Mesenchymal stem cell (in vitro differentiated cells and primary cell): Measurements from ENCODE around the gene TMEM47.

ENCODE experiments used
- DNase-seq: peaks from one replicate; pipeline ENCODE4 v3.0.0-alpha.2; 2013
- H2AFZ ChIP-seq: one replicate; pipeline ENCODE4 v1.6.1; 2013; ENCODE audit warnings: low read depth, mild to moderate bottlenecking, control low read depth, inconsistent platforms, low read length, moderate library complexity
- H2AK5ac ChIP-seq: 2 replicates; pipeline ENCODE4 v1.6.1; 2013; ENCODE audit warnings: low read length, moderate library complexity, mild to moderate bottlenecking, inconsistent platforms; ENCODE audit not compliant: severe bottlenecking
- H2BK120ac ChIP-seq: one replicate; pipeline ENCODE4 v1.6.1; 2013; ENCODE audit warnings: low read depth, mild to moderate bottlenecking, inconsistent platforms, low read length, moderate library complexity
- H2BK12ac ChIP-seq, 2 experiments: one replicate each; pipeline ENCODE4 v1.6.1; 2013; ENCODE audit warnings: inconsistent platforms in 2 of 2, low read length in 2 of 2, mild to moderate bottlenecking in 2 of 2, moderate library complexity in 2 of 2, control low read depth in 1 of 2
- H2BK15ac ChIP-seq: one replicate; pipeline ENCODE4 v1.6.1; 2013; ENCODE audit warnings: mild to moderate bottlenecking, low read depth, inconsistent platforms; ENCODE audit not compliant: poor library complexity, severe bottlenecking
- H2BK5ac ChIP-seq: 2 replicates; pipeline ENCODE4 v1.6.1; 2013; ENCODE audit warnings: low read depth, mild to moderate bottlenecking, low read length, control low read depth, inconsistent platforms; ENCODE audit not compliant: poor library complexity, severe bottlenecking
- H3K14ac ChIP-seq, 2 experiments: one replicate each; pipeline ENCODE4 v1.6.1; 2013; ENCODE audit warnings: inconsistent platforms in 2 of 2, low read length in 2 of 2, control low read depth in 1 of 2, mild to moderate bottlenecking in 1 of 2, moderate library complexity in 1 of 2
- H3K18ac ChIP-seq, 2 experiments: one replicate each; pipeline ENCODE4 v1.6.1; 2013; ENCODE audit warnings: inconsistent platforms in 2 of 2, low read length in 2 of 2, control low read depth in 1 of 2, low read depth in 1 of 2, mild to moderate bottlenecking in 1 of 2
- H3K23ac ChIP-seq, 2 experiments: one replicate each; pipeline ENCODE4 v1.6.1; 2013; ENCODE audit warnings: inconsistent platforms in 2 of 2, low read length in 2 of 2, mild to moderate bottlenecking in 2 of 2, moderate library complexity in 2 of 2, control low read depth in 1 of 2
- H3K27ac ChIP-seq: 2 replicates; pipeline ENCODE4 v1.5.1; 2013; ENCODE audit warnings: mild to moderate bottlenecking, moderate library complexity, low read length, control low read depth, inconsistent platforms; ENCODE audit not compliant: poor library complexity, severe bottlenecking
- H3K27me3 ChIP-seq, 2 experiments: 2 replicates each; pipeline versions ENCODE4 v1.6.1 to v1.7.0; 2013; ENCODE audit warnings: low read length in 2 of 2, mild to moderate bottlenecking in 2 of 2, moderate library complexity in 2 of 2, control low read depth in 1 of 2, inconsistent platforms in 1 of 2; ENCODE audit not compliant: control insufficient read depth in 1 of 2, insufficient read depth in 1 of 2
- H3K36me3 ChIP-seq, 2 experiments: 2 replicates each; pipeline versions ENCODE4 v1.6.1 to v1.7.0; 2013; ENCODE audit warnings: low read length in 2 of 2, control low read depth in 1 of 2, inconsistent platforms in 1 of 2, low read depth in 1 of 2, mild to moderate bottlenecking in 1 of 2; ENCODE audit not compliant: insufficient read depth in 2 of 2, control insufficient read depth in 1 of 2
- H3K4ac ChIP-seq, 2 experiments: one replicate each; pipeline ENCODE4 v1.6.1; 2013; ENCODE audit warnings: inconsistent platforms in 2 of 2, low read length in 2 of 2, mild to moderate bottlenecking in 2 of 2, moderate library complexity in 2 of 2, control low read depth in 1 of 2, low read depth in 1 of 2
- H3K4me1 ChIP-seq: 2 replicates; pipeline ENCODE4 v1.6.1; 2013; ENCODE audit warnings: low read depth, low read length, control low read depth; ENCODE audit not compliant: control insufficient read depth, insufficient read depth
- H3K4me2 ChIP-seq: 2 replicates; pipeline ENCODE4 v1.6.1; 2013; ENCODE audit warnings: low read length, mild to moderate bottlenecking, inconsistent platforms; ENCODE audit not compliant: poor library complexity, severe bottlenecking
- H3K4me3 ChIP-seq, 2 experiments: 2 replicates each; pipeline versions ENCODE4 v1.5.1 to v1.7.0; 2013; ENCODE audit warnings: low read length in 2 of 2, mild to moderate bottlenecking in 2 of 2, control low read depth in 1 of 2, low read depth in 1 of 2; ENCODE audit not compliant: insufficient read depth in 1 of 2
- H3K79me1 ChIP-seq: replicated peaks from 2 replicates; pipeline ENCODE4 v1.6.1; 2013; ENCODE audit warnings: mild to moderate bottlenecking, control low read depth, low read length, inconsistent platforms; ENCODE audit not compliant: poor library complexity, severe bottlenecking
- H3K9ac ChIP-seq: 2 replicates; pipeline ENCODE4 v1.7.0; 2013; ENCODE audit warnings: mild to moderate bottlenecking, low read length, moderate library complexity
- H3K9me3 ChIP-seq: 2 replicates; pipeline ENCODE4 v1.7.0; 2013; ENCODE audit warnings: mild to moderate bottlenecking, low read length; ENCODE audit not compliant: control insufficient read depth
- H4K8ac ChIP-seq: one replicate; pipeline ENCODE4 v1.6.1; 2013; ENCODE audit warnings: inconsistent platforms, mild to moderate bottlenecking, low read length, moderate library complexity
- H4K91ac ChIP-seq: one replicate; pipeline ENCODE4 v1.6.1; 2013; ENCODE audit warnings: mild to moderate bottlenecking, low read length, inconsistent platforms
- WGBS: methylation state at CpG from one replicate; pipeline ENCODE4 v1.1.7; 2013; ENCODE audit warnings: mixed read lengths; 5-methylcytosine and 5-hydroxymethylcytosine counted together

The TMEM47 gene

DNA sequence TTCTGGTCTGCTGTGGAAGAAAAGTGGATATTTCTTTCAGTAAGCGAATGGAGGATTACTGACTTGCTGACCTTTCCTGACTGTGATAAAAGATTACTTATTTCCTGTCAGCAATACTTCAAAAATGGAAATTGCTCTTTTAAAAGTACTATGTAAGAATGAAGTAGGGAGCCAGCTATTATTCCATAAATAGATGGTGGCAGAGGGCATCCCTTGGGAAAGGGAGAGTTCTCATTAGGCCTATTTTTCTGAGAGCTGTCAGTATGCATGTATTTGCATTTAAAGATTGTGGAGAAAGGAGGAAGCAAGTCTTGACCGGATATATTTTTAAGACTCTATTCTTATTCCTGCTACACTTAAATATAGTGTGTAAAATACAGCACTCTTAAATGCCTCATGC is 37.2 kb downstream of the TMEM47 start:
- no peak overlapping the region for H2BK120ac ChIP-seq
- H3K9ac ChIP-seq: no peak overlapping the region
- peaks cover 4% of the 10 kb centered on the region for H3K9me3 ChIP-seq
- H3K4ac ChIP-seq: no peak overlapping the region
- no peaks in the 10 kb centered on the region for H3K36me3 ChIP-seq
- no peaks in the 10 kb centered on the region for H3K79me1 ChIP-seq
- H3K4me2 ChIP-seq: no peak overlapping the region
- H3K27me3 ChIP-seq: no peaks in the 10 kb centered on the region
- no peak overlapping the region for H3K23ac ChIP-seq
- H4K8ac ChIP-seq: no peak overlapping the region
- H2AFZ ChIP-seq: no peak overlapping the region
- H3K27ac ChIP-seq: no peak overlapping the region
- no peaks in the 10 kb centered on the region for H3K4me1 ChIP-seq
- no peak overlapping the region for H2AK5ac ChIP-seq
- H3K14ac ChIP-seq: no peak overlapping the region
- no peak overlapping the region for H4K91ac ChIP-seq
- H2BK5ac ChIP-seq: no peak overlapping the region
- no CpG with 5 or more reads among the region's 2 CpGs for WGBS
- no peak overlapping the region for H3K18ac ChIP-seq
- H3K4me3 ChIP-seq: no peak overlapping the region
- no peak overlapping the region for H2BK15ac ChIP-seq
- DNase-seq: no peak
- no peak overlapping the region for H2BK12ac ChIP-seq

GRCh38 chrX:34612036-34612435 is 45.0 kb downstream of the TMEM47 start:
- Histone ChIP-seq H3K14ac (no peak overlapping the region), H3K9ac (no peak overlapping the region), H2AK5ac (no peak overlapping the region), H2BK15ac (no peak overlapping the region), H2BK12ac (no peak overlapping the region), H4K8ac (no peak overlapping the region), H3K18ac (no peak overlapping the region), H3K27me3 (no peaks in the 10 kb centered on the region), H3K79me1 (no peaks in the 10 kb centered on the region), H4K91ac (no peak overlapping the region), H3K23ac (no peak overlapping the region), H3K9me3 (no peaks in the 10 kb centered on the region), H3K4me3 (no peak overlapping the region), H3K4ac (no peak overlapping the region), H3K4me2 (no peak overlapping the region), H2BK5ac (no peak overlapping the region), H2AFZ (no peak overlapping the region), H3K36me3 (no peaks in the 10 kb centered on the region), H2BK120ac (no peak overlapping the region), H3K4me1 (no peaks in the 10 kb centered on the region), H3K27ac (no peak overlapping the region)
- no CpG with 5 or more reads among the region's 4 CpGs for WGBS
- no peak for DNase-seq

- H4K91ac ChIP-seq: no peak overlapping the region
- H2BK12ac ChIP-seq: no peak overlapping the region
- H2AK5ac ChIP-seq: no peak overlapping the region
- no peaks in the 10 kb centered on the region for H3K79me1 ChIP-seq
- H2BK5ac ChIP-seq: no peak overlapping the region
- H3K14ac ChIP-seq: no peak overlapping the region
- H3K4me1 ChIP-seq: no peaks in the 10 kb centered on the region
- DNase-seq: no peak
- no peak overlapping the region for H3K23ac ChIP-seq
- H3K4ac ChIP-seq: no peak overlapping the region
- H3K36me3 ChIP-seq: no peaks in the 10 kb centered on the region
- no peak overlapping the region for H4K8ac ChIP-seq
- no peak overlapping the region for H2AFZ ChIP-seq
- no peak overlapping the region for H2BK15ac ChIP-seq
- H2BK120ac ChIP-seq: no peak overlapping the region
- no CpG with 5 or more reads among the region's 1 CpG for WGBS
- H3K27ac ChIP-seq: no peak overlapping the region
- no peak overlapping the region for H3K4me2 ChIP-seq
- H3K9ac ChIP-seq: no peak overlapping the region
- H3K9me3 ChIP-seq: no peaks in the 10 kb centered on the region
- no peaks in the 10 kb centered on the region for H3K27me3 ChIP-seq
- no peak overlapping the region for H3K4me3 ChIP-seq
- H3K18ac ChIP-seq: no peak overlapping the region
These were observed 58.7 kb downstream of the TMEM47 start for GRCh38 chrX:34598362-34598761.

DNA sequence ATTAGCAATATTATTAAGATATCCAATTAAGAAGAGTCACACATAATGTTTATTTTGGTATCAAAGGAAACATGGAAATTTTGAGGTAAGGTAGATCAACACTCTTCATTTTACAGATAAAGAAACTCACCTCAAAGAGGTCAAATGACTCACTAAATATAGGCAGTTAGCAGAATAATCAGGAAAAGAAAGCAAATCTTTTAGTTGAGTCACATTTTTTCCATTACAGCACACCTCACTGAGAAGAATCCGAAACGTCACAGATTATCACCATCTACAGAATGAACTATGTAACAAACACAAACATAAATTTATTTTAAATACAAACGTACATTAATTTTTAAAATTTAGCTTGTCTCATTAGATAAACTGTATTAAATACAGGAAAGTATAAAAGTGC is 70.1 kb downstream of the TMEM47 start:
- Histone ChIP-seq H2BK120ac (no peak overlapping the region), H3K4me1 (no peaks in the 10 kb centered on the region), H3K79me1 (no peaks in the 10 kb centered on the region), H3K9me3 (no peaks in the 10 kb centered on the region), H3K9ac (no peak overlapping the region), H3K23ac (no peak overlapping the region), H2BK15ac (no peak overlapping the region), H4K91ac (no peak overlapping the region), H3K36me3 (no peaks in the 10 kb centered on the region), H3K27ac (no peak overlapping the region), H3K4me2 (no peak overlapping the region), H3K18ac (no peak overlapping the region), H3K4ac (no peak overlapping the region), H3K4me3 (no peak overlapping the region), H4K8ac (no peak overlapping the region), H3K27me3 (no peaks in the 10 kb centered on the region), H2BK5ac (no peak overlapping the region), H2AK5ac (no peak overlapping the region), H3K14ac (no peak overlapping the region), H2BK12ac (no peak overlapping the region), H2AFZ (no peak overlapping the region)
- no peak for DNase-seq
- WGBS: no CpG with 5 or more reads among the region's 3 CpGs
